Brain microvascular endothelial cell (primary cell): ENCODE measurements around the gene WWOX.

Source experiments
- DNase-seq: peaks from one replicate; pipeline ENCODE4 v3.0.0-alpha.2; 2020
- H3K27ac ChIP-seq: fragments of 250-450 bp; sonication (Bioruptor Pico); 2 replicates; pipeline ENCODE4 v1.5.1; 2020; ENCODE audit warnings: mild to moderate bottlenecking, moderate library complexity
- H3K27me3 ChIP-seq: fragments of 250-450 bp; sonication (Bioruptor Pico); replicated peaks from 2 replicates; pipeline ENCODE4 v1.5.1; 2020; ENCODE audit warnings: mild to moderate bottlenecking
- H3K36me3 ChIP-seq: fragments of 250-450 bp; sonication (Bioruptor Pico); replicated peaks from 2 replicates; pipeline ENCODE4 v1.5.1; 2020; ENCODE audit warnings: mild to moderate bottlenecking
- H3K4me3 ChIP-seq: 2 replicates; pipeline ENCODE4 v1.5.1; 2011; ENCODE audit warnings: low read depth, mild to moderate bottlenecking, control low read depth, low read length, moderate library complexity
- CTCF ChIP-seq: IDR thresholded peaks from 2 replicates; pipeline ENCODE4 v1.5.1; 2011; ENCODE audit warnings: low read depth, mild to moderate bottlenecking, moderate library complexity, low read length, control low read depth, inconsistent platforms; ENCODE audit errors: missing control alignments
- in situ Hi-C: cut with HindIII; loops from 2 replicates; pipeline ENCODE4 v1.10.0; 2017; ENCODE audit warnings: low sequenced_read_pairs, low pct_ligation_motif_present

WWOX gene

GRCh38 chr16:78303946-78304345, 204.5 kb downstream of the WWOX start:
- in situ Hi-C loops, result no loop called here
- no peaks in the 10 kb centered on the region for H3K36me3 ChIP-seq
- TF ChIP-seq CTCF, result no peak

GRCh38 chr16:78306361-78306760, 206.9 kb downstream of the WWOX start:
- H3K4me3 ChIP-seq, result no peak overlapping the region

More at GRCh38 chr16:78303946-78304345, 204.5 kb downstream of the WWOX start:
- no peak for DNase-seq
- H3K27ac ChIP-seq, result no peak overlapping the region
- H3K4me3 ChIP-seq, result no peak overlapping the region
- H3K27me3 ChIP-seq, result no peaks in the 10 kb centered on the region

GRCh38 chr16:78307824-78308528, 208.5 kb downstream of the WWOX start:
- no peak for TF ChIP-seq CTCF
- no peaks in the 10 kb centered on the region for H3K36me3 ChIP-seq
- H3K27me3 ChIP-seq, result no peaks in the 10 kb centered on the region
- no peak overlapping the region for H3K27ac ChIP-seq
- in situ Hi-C loops, result no loop called here
- no peak for DNase-seq
- no peak overlapping the region for H3K4me3 ChIP-seq

More at GRCh38 chr16:78306361-78306760, 206.9 kb downstream of the WWOX start:
- no peak for DNase-seq
- Histone ChIP-seq H3K27ac (no peak overlapping the region), H3K36me3 (no peaks in the 10 kb centered on the region), H3K27me3 (no peaks in the 10 kb centered on the region)
- no peak for TF ChIP-seq CTCF
- in situ Hi-C loops, result no loop called here

- no peak overlapping the region for H3K4me3 ChIP-seq
- in situ Hi-C loops, result no loop called here
- H3K36me3 ChIP-seq, result no peaks in the 10 kb centered on the region
- no peaks in the 10 kb centered on the region for H3K27me3 ChIP-seq
- no peak for TF ChIP-seq CTCF
- no peak overlapping the region for H3K27ac ChIP-seq
- no peak for DNase-seq
These were observed 210.3 kb downstream of the WWOX start for GRCh38 chr16:78309763-78310162.

GRCh38 chr16:78310196-78310595, 210.7 kb downstream of the WWOX start:
- in situ Hi-C loops, result no loop called here
- no peak for DNase-seq
- Histone ChIP-seq H3K4me3 (no peak overlapping the region), H3K27me3 (no peaks in the 10 kb centered on the region), H3K27ac (no peak overlapping the region), H3K36me3 (no peaks in the 10 kb centered on the region)
- no peak for TF ChIP-seq CTCF

- Histone ChIP-seq H3K27me3 (no peaks in the 10 kb centered on the region), H3K27ac (no peak overlapping the region), H3K36me3 (no peaks in the 10 kb centered on the region), H3K4me3 (no peak overlapping the region)
- TF ChIP-seq CTCF, result no peak
- in situ Hi-C loops, result no loop called here
- DNase-seq, result no peak
These were observed 211.6 kb downstream of the WWOX start for GRCh38 chr16:78310990-78311561.
